GM12878 (cell line): Measurements from ENCODE around the gene CARD18. TPM values are rescaled to one million over a fixed set of nuclear protein-coding genes. Genes with fewer than 3 reads are reported as not detected.

ENCODE experiments used
- ATAC-seq: fragments of 200-7000 bp; cut with Tn5 transposase; 3 replicates; pipeline ENCODE4 v1.9.1; 2020; ENCODE audit warnings: mild to moderate bottlenecking, moderate library complexity
- BruUV-seq: library from RNA; stranded (reverse); fragments of 400-500 nt; replicated peaks from 2 replicates; lab custom pipeline; 2021; lab: Mats Ljungman, UMichigan
- CTCF ChIA-PET: fragments of 300-600 bp; sonication (Branson Sonifier 250); formaldehyde crosslinking; extraction: SDS; loops from one replicate; lab custom pipeline; 2021; ENCODE audit warnings: inconsistent platforms; lab: Yijun Ruan, JAX
- POLR2A ChIA-PET: fragments of 350-600 bp; formaldehyde crosslinking; extraction: SDS; loops from one replicate; lab custom pipeline; 2021; ENCODE audit warnings: inconsistent platforms; lab: Charles Lee
- RAD21 ChIA-PET: fragments of 300-600 bp; sonication (Branson Sonifier 250); formaldehyde crosslinking; loops from one replicate; lab custom pipeline; 2023; ENCODE audit warnings: antibody characterized with exemption; ENCODE audit not compliant: unreplicated experiment; lab: Charles Lee
- SMC1A ChIA-PET: fragments of 300-600 bp; sonication (Branson Sonifier 250); formaldehyde crosslinking; loops from one replicate; lab custom pipeline; 2023; ENCODE audit not compliant: unreplicated experiment, uncharacterized antibody; lab: Charles Lee
- DNase-seq: peaks from one replicate; pipeline ENCODE4 v3.0.0-alpha.2; 2011; ENCODE audit warnings: low read depth, low spot score
- FAIRE-seq: peaks from 3 replicates; lab custom pipeline; 2011; peaks lifted over from hg19 to GRCh38; lab: Jason Lieb, UNC
- H2AFZ ChIP-seq: 2 replicates; pipeline ENCODE4 v1.6.0; 2011; ENCODE audit warnings: low read depth, low read length, control low read depth; ENCODE audit not compliant: control insufficient read depth
- H3K27ac ChIP-seq: 2 replicates; pipeline ENCODE4 v1.5.1; 2011; ENCODE audit warnings: control low read depth; ENCODE audit not compliant: control insufficient read depth, insufficient read depth
- H3K27me3 ChIP-seq, 2 experiments: replicated peaks in 1 of 2; 2 replicates each; pipeline versions ENCODE4 v1.6.0 to v1.6.1; 2011; ENCODE audit warnings: low read length in 1 of 2; ENCODE audit not compliant: control insufficient read depth in 2 of 2, insufficient read depth in 2 of 2
- H3K36me3 ChIP-seq, 2 experiments: 2 replicates each; pipeline ENCODE4 v1.5.1; 2011; ENCODE audit warnings: low read length in 1 of 2; ENCODE audit not compliant: control insufficient read depth in 2 of 2, insufficient read depth in 2 of 2
- H3K4me1 ChIP-seq: 2 replicates; pipeline ENCODE4 v1.6.1; 2011; ENCODE audit warnings: mild to moderate bottlenecking, low read length, moderate library complexity, mixed read lengths; ENCODE audit not compliant: control insufficient read depth, insufficient read depth
- H3K4me2 ChIP-seq: 2 replicates; pipeline ENCODE4 v1.6.0; 2011; ENCODE audit warnings: control low read depth; ENCODE audit not compliant: control insufficient read depth, insufficient read depth
- H3K4me3 ChIP-seq: fragments of 200-600 bp; sonication (generic); 2 replicates; pipeline ENCODE4 v1.5.1; 2016
- H3K79me2 ChIP-seq: 2 replicates; pipeline ENCODE4 v1.6.0; 2011; ENCODE audit warnings: low read length; ENCODE audit not compliant: control insufficient read depth, insufficient read depth
- H3K9ac ChIP-seq: 2 replicates; pipeline ENCODE4 v1.8.0; 2011; ENCODE audit warnings: low read length, control low read depth, mixed read lengths; ENCODE audit not compliant: control insufficient read depth, insufficient read depth
- H3K9me3 ChIP-seq: replicated peaks from 3 replicates; pipeline ENCODE4 v1.5.1; 2011; ENCODE audit warnings: mild to moderate bottlenecking, low read length; ENCODE audit not compliant: control insufficient read depth, insufficient read depth
- H4K20me1 ChIP-seq: 2 replicates; pipeline ENCODE4 v1.6.0; 2011; ENCODE audit not compliant: control insufficient read depth, insufficient read depth
- CTCF ChIP-seq, 3 experiments: IDR thresholded peaks in 2 of 3; conservative IDR thresholded peaks in 1 of 3; 2 replicates each; pipeline ENCODE4 v1.5.1; 2011; ENCODE audit warnings: low read depth in 3 of 3, low read length in 3 of 3, mild to moderate bottlenecking in 3 of 3, control low read depth in 2 of 3, moderate library complexity in 2 of 3, inconsistent platforms in 1 of 3, mixed read lengths in 1 of 3; ENCODE audit not compliant: control insufficient read depth in 2 of 3, insufficient read depth in 1 of 3; ENCODE audit errors: extremely low read depth in 1 of 3
- HDAC2 ChIP-seq: fragments of 200-600 bp; sonication (generic); IDR thresholded peaks from 2 replicates; pipeline ENCODE4 v1.6.1; 2017
- MAX ChIP-seq: IDR thresholded peaks from 2 replicates; pipeline ENCODE4 v1.6.1; 2012; ENCODE audit warnings: low read depth, low read length, improper control_type of control experiment
- MLLT1 ChIP-seq: fragments of 450-650 bp; IDR thresholded peaks from 2 replicates; pipeline ENCODE4 v1.6.1; 2016; ENCODE audit warnings: mild to moderate bottlenecking
- RAD21 ChIP-seq: IDR thresholded peaks from 2 replicates; pipeline ENCODE4 v1.6.1; 2011; ENCODE audit warnings: mild to moderate bottlenecking, low read depth, low read length, moderate library complexity; ENCODE audit not compliant: insufficient read depth
- RAD51 ChIP-seq: fragments of 450-650 bp; IDR thresholded peaks from 2 replicates; pipeline ENCODE4 v1.6.1; 2016; ENCODE audit warnings: moderate library complexity, mild to moderate bottlenecking, inconsistent platforms
- TAF1 ChIP-seq: IDR thresholded peaks from 2 replicates; pipeline ENCODE4 v1.6.1; 2011; ENCODE audit warnings: mild to moderate bottlenecking, low read depth, low read length, borderline replicate concordance
- TCF3 ChIP-seq: IDR thresholded peaks from 2 replicates; pipeline ENCODE4 v1.6.1; 2012; ENCODE audit warnings: low read depth, mild to moderate bottlenecking, low read length, borderline replicate concordance; ENCODE audit not compliant: insufficient read depth
- YBX1 ChIP-seq: fragments of 450-650 bp; IDR thresholded peaks from 2 replicates; pipeline ENCODE4 v1.6.1; 2016; ENCODE audit warnings: antibody characterized with exemption
- ZNF622 ChIP-seq: fragments of 450-650 bp; IDR thresholded peaks from 2 replicates; pipeline ENCODE4 v1.6.1; 2017; ENCODE audit warnings: mild to moderate bottlenecking, inconsistent platforms
- WGBS: methylation state at CpG from one replicate; pipeline ENCODE4 v1.1.6; 2016; ENCODE audit warnings: low lambda C conversion rate; ENCODE audit not compliant: insufficient replicate concordance, insufficient coverage; ENCODE audit errors: missing lambda C conversion rate; 5-methylcytosine and 5-hydroxymethylcytosine counted together
- in situ Hi-C: fragments of 300-500 bp; cut with MboI; formaldehyde crosslinking; loops from 9 replicates; pipeline ENCODE4 v1.14.3; 2018; ENCODE audit warnings: mixed read lengths
- intact Hi-C: fragments of 100-400 bp; cut with micrococcal nuclease; formaldehyde crosslinking; loops from one replicate; pipeline ENCODE4 v1.14.2; 2022; ENCODE audit not compliant: unreplicated experiment
- polyA plus RNA-seq, 11 experiments: library from polyadenylated mRNA; depleted of rRNA in 4 of 11; unstranded in 6 of 11; stranded (reverse) in 5 of 11; fragments of >200 nt; fragmentation: Nextera tagmentation in 4 of 11; fragmentation: Illumina TruSeq in 1 of 11; extraction: Ambion mirVana in 4 of 11; extraction: Trizol in 1 of 11; gene quantifications; 1 replicate in 1 of 11; 2 replicates in 10 of 11; pipeline versions ENCODE4 v1.2.1 to v1.2.3, GENCODE V29; 2011 to 2016; ENCODE audit warnings: inconsistent platforms in 2 of 11, missing spikeins in 2 of 11, low read depth in 1 of 11
- total RNA-seq, 4 experiments: library from RNA; depleted of rRNA in 3 of 4; stranded (reverse); fragments of >200 nt in 3 of 4; fragmentation: Illumina TruSeq in 1 of 4; extraction: Trizol in 1 of 4; gene quantifications; 2 replicates each; pipeline versions ENCODE4 v1.2.1 to v1.2.3, GENCODE V29; 2013 to 2021

Gene CARD18
- total and polyA plus RNA-seq, 10 of the 15 experiments (the other 5 are each of a cell fraction or from before 2014, with no cell fraction given) = not detected

GRCh38 chr11:105130189-105130813 is 9.3 kb downstream of the CARD18 start:
- Histone ChIP-seq H4K20me1 (no peaks in the 10 kb centered on the region), H3K27me3 (no peaks in the 10 kb centered on the region), H2AFZ (no peak overlapping the region), H3K9ac (no peak overlapping the region), H3K36me3 (no peaks in the 10 kb centered on the region), H3K4me3 (no peak overlapping the region), H3K9me3 (no peaks in the 10 kb centered on the region), H3K27ac (no peak overlapping the region), H3K79me2 (no peaks in the 10 kb centered on the region)
- no peak for ATAC-seq
- 31% methylated on average over 3 of the region's 3 CpGs for WGBS
- SMC1A ChIA-PET = no interaction called here
- BruUV-seq = no TSS peak
- POLR2A ChIA-PET = no interaction called here
- no peak for DNase-seq
- FAIRE-seq = no peak
- in situ Hi-C loops = no loop called here
- CTCF ChIA-PET = no interaction called here
- RAD21 ChIA-PET = no interaction called here
- TF ChIP-seq CTCF (IDR thresholded peaks at IDR 0.05 in 2 of 3, conservative IDR thresholded peaks at IDR 0.05 in 1 of 3; ENCODE audit: control insufficient read depth in 2 of 3, extremely low read depth in 1 of 3, insufficient read depth in 1 of 3, low read depth in 3 of 3, low read length in 3 of 3) (peak; percentile 8 to 13 (median 10); a peak in 1 of 6 replicates), RAD21 (0 out of 2 replicates have a peak, but pooled peaks have one; percentile 5), RAD51 (no peak)
- TF ChIP-seq, all 136 proteins: peak for 2
- intact Hi-C loops = no loop called here
- H3K4me1 ChIP-seq = no peaks in the 10 kb centered on the region
- H3K4me2 ChIP-seq = no peak overlapping the region

GRCh38 chr11:105124756-105125155 is 14.8 kb downstream of the CARD18 start:
- Histone ChIP-seq H3K4me2 (no peak overlapping the region), H3K4me1 (no peaks in the 10 kb centered on the region), H3K79me2 (no peaks in the 10 kb centered on the region), H3K27me3 (no peaks in the 10 kb centered on the region), H3K4me3 (no peak overlapping the region), H3K9ac (no peak overlapping the region), H3K9me3 (no peaks in the 10 kb centered on the region), H3K27ac (no peak overlapping the region), H4K20me1 (no peaks in the 10 kb centered on the region), H2AFZ (no peak overlapping the region), H3K36me3 (no peaks in the 10 kb centered on the region)
- POLR2A ChIA-PET = no interaction called here
- DNase-seq = no peak
- SMC1A ChIA-PET = interaction anchor here (1.3 kb wide), 1 partner anchor 12 kb away, joined by 3 read pairs; no protein-coding TSS in a partner anchor
- CTCF ChIA-PET = no interaction called here
- no TSS peak for BruUV-seq
- FAIRE-seq = no peak
- RAD21 ChIA-PET = no interaction called here
- in situ Hi-C loops = no loop called here
- ATAC-seq = no peak
- 31% methylated on average over 2 of the region's 2 CpGs for WGBS
- intact Hi-C loops = no loop called here
- no peak for TF ChIP-seq ZNF622
- no peak for TF ChIP-seq HDAC2
- TF ChIP-seq RAD51 = no peak
- no peak for TF ChIP-seq TAF1
- no peak for TF ChIP-seq MAX
- no peak for TF ChIP-seq MLLT1
- TF ChIP-seq TCF3 = no peak
- no peak for TF ChIP-seq YBX1
